H54 (cell line): ENCODE measurements around the gene SPTBN2.

Source experiments
- DNase-seq: peaks from one replicate; pipeline ENCODE4 v3.0.0; 2011; ENCODE audit warnings: low spot score, mixed read lengths; ENCODE audit not compliant: insufficient read length
- FAIRE-seq: peaks from 3 replicates; lab custom pipeline; 2011; peaks lifted over from hg19 to GRCh38; lab: Jason Lieb, UNC
- POLR2A ChIP-seq: IDR thresholded peaks from 2 replicates; pipeline ENCODE4 v1.6.1; 2011; ENCODE audit warnings: low read depth, mild to moderate bottlenecking, low read length

The SPTBN2 gene

DNA sequence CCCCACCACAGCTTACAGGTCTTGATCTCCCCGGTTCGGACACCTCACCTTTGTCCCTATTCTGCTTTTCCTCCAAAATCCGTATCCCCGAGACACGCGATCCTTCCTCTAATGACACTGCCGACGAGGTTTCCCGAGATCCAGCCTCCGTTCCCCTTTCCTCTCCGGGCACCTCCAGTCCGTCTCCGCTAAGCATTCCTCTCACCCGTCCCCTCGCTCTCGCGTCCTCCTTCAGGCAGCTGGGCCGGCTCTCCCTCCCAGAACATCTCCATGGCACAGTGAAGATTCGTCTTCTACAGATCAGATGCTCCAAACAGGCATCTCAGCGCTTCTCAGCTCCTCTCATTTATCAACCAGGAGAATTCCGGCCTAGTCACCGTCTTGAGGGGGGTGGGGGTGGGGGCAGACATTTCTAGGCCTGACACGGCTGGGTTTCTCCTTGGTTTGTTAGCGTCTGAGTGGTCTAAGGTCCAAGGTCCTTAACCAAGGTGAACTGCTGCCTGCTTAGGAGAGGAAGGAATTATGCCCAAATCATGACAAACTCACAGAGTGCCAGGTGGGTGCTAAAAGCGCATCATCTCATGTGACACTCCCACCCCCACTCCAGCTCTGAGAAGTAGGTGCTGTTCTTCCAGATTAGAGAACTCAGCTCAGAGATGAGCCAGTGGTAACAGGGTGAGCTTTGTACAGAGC is at the start of gene SPTBN2:
TSS of gene SPTBN2 (minus strand) at position 524 of the 693 bp plus-strand sequence. CDS start 7,976 bp downstream, outside the sequence.
- TF ChIP-seq POLR2A = no peak
- FAIRE-seq (no peak), DNase-seq (no peak)

DNA sequence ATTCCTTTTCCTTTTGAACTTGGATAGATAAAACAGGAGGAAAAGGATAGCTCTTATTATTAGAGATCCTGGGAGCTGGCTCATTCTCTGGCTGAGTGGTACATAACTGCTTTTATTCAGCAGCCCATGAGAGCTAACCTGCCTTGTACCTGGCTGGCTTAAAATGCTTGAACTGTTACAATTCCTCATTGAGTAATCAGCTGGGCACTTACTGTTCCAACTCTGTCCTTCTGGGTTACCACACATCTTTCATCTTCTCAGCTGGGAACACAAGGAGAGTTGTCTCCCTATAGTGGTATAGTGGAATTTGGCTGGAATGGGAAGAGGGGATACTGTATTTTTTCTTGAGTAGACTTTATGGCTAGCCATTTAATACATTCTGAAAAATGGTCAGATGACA is 39.8 kb upstream of the SPTBN2 start:
- no peak for TF ChIP-seq POLR2A
- DNase-seq = no peak
- FAIRE-seq = peak; percentile 36

DNA sequence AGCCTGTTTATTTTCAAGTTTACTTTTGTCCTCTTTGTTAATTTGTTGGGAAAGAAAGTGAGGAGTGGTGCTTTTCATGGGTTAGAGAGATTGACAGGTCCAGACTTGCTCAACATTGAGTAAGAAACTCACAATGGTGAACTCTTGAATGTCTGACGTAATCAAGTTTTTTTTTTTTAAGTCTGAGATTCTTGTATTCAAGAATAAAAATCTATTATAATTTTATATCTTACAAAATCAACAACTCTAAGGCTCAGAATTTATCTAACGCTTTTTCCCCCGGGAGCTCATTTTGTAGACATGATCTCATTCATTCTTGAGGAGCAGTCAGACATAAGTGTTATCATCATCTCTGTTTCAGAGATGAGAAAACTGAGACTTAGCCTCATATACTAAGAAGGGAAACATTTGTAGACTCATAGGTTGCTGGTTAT is 39.1 kb upstream of the SPTBN2 start:
- no peak for FAIRE-seq
- DNase-seq = no peak
- no peak for TF ChIP-seq POLR2A

DNA sequence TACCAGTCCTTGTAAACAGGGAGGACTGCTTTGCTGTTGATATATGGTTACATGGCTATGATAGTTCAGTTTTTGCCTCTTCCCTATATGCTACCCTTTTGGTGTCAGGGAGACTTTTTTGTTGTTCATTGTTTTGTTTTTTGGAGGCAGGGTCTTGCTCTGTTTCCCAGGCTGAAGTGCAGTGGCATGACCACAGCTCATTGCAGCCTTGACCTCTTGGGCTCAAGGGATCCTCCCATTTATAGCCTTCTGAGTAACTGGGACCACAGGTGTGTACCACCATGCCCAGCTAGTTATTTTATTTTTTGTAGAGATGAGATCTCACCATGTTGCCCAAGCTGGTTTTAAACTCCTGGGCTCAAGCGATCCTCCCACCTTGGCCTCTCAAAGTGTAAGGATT is 38.6 kb upstream of the SPTBN2 start:
- TF ChIP-seq POLR2A = no peak
- FAIRE-seq (no peak), DNase-seq (no peak)

DNA sequence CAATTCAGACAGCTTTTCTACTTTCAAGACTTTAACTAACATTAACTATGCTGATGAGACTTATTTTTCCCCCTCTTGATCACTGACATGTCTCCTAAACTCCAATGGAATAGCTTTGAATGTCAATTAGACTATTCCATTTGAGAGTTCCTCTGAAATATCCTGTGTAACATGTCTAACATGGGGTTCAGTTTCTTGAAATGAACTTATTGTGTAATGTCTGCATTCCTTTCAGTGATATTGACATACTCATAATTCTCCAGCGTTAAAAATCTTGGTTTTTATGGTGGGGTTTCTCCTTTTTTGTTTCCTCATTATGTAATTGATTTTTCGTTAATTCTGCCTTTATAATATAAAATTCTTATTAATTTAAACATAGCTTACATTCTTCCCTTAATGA is 37.7 kb upstream of the SPTBN2 start:
- no peak for TF ChIP-seq POLR2A
- DNase-seq (no peak), FAIRE-seq (no peak)

DNA sequence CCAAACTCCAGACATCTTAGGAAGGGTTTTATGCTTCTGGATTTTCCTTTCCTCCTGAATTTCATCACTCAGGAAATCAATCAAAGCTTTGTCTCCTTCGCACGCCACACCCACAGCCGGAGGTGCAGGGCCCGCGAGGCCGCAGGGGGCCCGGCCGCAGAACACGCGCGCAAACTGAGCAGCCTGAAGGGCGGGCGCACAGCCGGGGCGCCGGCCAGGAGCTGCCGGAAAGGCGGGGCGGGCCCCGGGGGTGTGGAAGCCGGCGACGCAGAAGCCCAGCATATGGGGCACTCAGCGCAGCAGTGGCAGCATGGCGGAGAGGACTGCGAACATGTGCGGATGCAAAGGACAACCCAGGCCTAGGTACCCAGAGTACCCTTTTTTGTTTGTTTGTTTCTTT is 33.1 kb upstream of the SPTBN2 start:
- FAIRE-seq = no peak

DNA sequence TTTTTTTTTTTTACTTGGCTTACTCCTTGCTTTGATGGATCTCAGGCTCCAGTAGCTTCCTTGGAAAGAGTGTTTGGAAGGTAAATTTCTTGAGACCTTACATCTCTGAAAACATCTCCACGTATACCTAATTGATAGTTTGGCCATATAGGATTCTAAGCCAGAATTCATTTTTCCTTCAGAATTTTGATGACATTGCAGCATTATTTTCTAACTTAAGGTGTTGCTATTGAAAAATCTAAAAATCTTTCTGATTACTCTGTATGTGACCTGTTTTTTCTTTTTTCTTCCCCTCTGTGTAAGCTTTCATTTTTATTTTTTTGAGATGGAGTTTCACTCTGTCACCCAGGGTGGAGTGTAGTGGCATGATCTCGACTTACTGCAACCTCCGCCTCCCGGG is 23.1 kb upstream of the SPTBN2 start:
- no peak for DNase-seq
- no peak for TF ChIP-seq POLR2A
- FAIRE-seq = no peak

More for the DNA sequence above, 33.1 kb upstream of the SPTBN2 start:
- no peak for DNase-seq
- TF ChIP-seq POLR2A = no peak

DNA sequence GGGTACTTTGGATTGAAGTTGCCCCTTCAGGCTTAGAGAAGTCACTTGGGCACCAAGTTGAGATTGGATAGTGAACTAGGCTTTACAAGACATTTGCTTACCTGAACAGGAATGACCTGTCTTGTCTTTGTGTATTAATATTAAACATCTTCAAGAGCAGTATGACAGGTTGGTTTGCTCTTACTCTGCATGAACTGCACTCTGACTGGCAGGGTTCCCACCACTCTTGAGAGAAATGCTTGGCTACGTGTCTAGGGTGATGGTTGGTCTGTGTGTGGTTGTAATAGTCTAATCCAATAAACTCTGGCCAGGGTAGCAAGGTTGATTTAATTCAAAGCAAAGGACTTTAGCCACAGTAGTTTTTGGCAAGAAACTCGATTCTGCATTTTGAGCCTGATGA is 20.1 kb upstream of the SPTBN2 start:
- no peak for DNase-seq
- FAIRE-seq = no peak
- no peak for TF ChIP-seq POLR2A

DNA sequence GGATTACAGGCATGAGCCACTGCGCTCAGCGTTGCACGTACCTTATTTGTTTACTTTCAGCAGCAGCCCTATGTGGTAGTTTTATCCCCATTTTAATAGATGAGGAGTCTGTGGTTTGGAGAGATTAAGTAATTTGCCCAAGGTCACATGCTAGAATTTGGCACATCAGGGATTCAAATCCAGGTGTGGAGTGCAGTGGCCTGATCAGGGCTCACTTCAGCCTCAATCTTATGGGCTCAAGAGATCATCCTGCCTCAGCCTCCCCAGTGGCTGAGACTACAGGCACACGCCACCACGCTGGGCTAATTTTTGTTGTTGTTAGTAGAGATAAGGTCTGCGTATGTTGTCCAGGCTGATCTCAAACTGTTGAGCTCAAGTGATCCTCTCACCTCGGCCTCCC is 18.5 kb upstream of the SPTBN2 start:
- FAIRE-seq (no peak), DNase-seq (no peak)
- TF ChIP-seq POLR2A = no peak

DNA sequence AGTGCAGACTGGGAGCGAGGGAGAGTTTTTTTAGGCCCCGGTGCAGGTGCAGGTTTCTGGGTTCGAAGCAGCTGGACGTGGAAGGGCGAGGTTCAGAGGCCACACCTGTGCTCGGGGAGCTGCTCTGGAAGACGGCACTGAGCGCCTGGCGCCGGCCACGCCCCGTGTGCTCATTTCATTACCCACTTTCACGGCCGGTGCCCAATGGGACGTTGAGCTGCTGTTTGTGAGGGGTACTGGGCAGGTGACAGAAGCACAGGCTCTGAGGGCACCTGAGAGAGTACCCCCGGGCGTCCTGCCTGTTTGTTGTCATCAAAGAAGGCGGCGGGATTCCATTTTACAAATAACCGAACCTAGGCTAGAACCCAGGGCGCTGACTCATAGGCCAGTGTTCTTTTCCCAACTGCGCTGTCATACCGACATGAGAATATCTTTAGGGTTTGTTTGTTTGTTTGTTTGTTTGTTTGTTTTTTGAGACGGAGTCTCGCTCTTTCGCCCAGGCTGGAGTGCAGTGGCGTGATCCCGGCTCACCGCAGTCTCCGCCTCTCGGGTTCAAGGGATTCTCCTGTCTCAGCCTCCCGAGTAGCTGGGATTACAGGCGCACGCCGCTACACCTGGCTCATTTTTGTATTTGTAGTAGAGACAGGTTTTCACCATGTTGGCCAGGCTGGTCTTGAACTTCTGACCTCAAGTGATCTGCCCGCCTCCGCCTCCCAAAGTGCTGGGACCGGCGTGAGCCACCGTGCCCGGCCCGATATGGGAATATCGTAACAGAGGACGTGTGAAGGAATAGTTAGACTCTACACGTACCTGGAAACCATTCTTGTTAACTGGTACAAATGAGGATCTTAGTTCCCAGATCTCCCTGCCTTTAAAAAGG is 16.6 kb upstream of the SPTBN2 start:
- TF ChIP-seq POLR2A = no peak

DNA sequence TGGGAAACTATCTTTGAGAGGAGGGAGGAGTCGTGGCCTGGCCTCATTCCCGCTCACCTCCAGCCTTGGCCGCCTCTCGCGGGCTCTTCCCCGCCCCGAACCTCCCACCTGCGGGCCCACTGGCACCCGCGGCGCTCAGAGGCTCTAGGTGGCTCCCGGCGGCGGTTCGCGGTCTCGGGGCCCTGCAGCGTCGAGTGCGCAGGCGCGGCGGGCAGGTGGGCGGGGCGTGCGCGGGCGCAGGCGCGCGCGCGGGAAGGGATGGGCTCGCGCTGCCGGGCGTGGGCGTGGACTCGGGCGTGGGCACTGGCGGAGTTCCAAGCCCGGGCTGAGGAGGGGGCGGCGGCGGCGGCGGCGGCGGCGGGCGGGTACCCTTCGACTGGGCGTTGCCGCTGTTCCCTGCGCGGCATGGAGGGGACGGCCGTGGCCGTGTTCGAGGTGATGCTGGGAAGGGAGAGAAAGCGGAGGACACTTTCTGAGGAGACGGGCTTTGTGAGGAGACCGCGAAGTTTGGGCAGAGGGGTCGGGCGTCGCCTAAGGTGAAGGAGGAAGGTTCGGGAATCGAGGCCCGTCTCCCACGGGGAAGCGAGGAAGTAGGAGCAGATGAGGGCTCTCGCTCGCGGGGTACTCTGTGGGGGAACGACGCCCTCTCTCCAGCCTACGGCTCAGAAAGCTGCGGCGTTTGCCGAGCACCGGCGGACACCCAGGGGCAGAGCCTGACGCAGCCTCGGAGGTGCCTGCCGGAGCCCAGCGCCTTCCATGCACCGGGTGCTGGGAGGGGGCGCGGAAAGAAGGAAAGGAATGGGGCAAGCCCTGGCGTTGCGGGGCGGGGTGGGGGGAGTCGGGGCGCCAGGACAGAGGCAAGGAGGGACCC is 15.7 kb upstream of the SPTBN2 start:
- FAIRE-seq = no peak

More for the DNA sequence above, 16.6 kb upstream of the SPTBN2 start:
- FAIRE-seq = no peak
- DNase-seq = no peak

DNA sequence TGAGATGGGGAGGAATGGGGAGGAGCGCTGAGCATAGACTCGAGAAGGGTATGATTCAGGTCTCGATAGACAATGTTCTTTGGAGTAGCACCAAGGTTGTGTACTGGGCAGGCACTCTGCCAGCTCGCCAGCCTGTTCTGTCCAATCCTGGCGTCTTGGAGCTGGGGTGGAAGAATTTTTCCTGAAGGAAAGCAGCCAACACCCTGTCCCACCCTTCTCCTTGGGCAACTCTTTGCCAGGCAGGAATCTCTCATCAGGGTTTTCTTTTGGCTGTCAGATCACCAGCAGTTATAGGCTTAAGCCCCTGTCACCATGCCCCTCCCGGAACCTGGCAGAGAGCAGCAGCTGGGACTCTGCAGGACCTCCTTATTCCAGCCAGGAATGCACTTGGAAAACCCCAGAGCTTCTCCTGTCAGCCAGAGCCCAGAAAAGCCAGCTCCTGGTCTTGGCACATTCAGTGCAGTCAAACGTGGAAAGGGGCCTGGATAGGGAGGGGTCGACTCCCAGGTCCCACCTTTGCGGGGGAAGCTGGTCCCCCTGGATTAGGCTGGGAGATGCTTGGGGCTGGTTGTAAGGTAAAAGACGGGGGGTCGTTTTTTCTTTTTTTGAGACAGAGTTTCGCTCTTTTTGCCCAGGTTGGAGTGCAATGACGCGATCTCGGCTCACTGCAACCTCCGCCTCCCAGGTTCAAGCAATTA is 14.4 kb upstream of the SPTBN2 start:
- FAIRE-seq (no peak), DNase-seq (no peak)
- no peak for TF ChIP-seq POLR2A

More for the DNA sequence above, 15.7 kb upstream of the SPTBN2 start:
- peak; percentile 93 for DNase-seq
- peak; percentile 64; the same call in 1 of the 2 replicates for TF ChIP-seq POLR2A

DNA sequence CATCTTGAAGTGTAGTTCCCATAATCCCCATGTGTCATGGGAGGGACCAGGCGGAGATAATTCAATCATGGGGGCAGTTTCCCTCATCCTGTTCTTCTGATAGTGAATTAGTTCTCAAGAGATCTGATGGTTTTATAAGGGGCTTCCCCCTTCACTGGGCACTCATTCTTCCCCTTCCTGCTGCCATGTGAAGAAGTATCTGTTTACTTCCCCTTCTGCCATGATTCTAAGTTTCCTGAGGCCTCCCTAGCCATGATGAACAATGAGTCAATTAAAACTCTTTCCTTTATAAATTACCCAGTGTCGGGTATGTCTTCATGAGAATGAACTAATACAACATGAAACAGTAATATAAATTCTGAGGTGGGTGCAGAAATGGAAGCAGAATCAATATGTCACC is 12.1 kb upstream of the SPTBN2 start:
- FAIRE-seq (no peak), DNase-seq (no peak)
- TF ChIP-seq POLR2A = no peak

DNA sequence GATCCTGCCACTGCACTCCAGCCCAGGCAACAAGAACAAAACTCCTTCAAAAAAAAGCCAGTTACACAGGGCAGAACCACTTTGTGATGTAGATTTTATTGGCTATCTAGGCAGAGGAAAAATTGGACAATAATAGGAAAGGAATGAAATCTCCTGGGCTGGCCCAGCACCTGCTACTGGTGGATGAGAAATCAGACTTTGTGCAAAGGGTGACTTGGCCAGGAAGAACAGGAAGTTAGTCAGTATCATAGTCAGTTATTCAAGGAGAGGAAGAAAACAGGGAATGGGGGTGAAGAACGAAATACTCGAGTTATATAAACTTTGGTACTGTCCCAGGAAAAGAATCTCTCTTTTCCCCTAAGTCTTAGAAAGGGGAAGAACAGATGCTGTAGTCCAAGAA is 11.0 kb upstream of the SPTBN2 start:
- no peak for TF ChIP-seq POLR2A
- DNase-seq = peak; percentile 75
- no peak for FAIRE-seq
